PC-9 (cell line): ENCODE measurements around the gene TBX18. TPM values are rescaled to one million over a fixed set of nuclear protein-coding genes. Genes with fewer than 3 reads are reported as not detected.

ENCODE experiments used
- BruUV-seq: library from RNA; stranded (reverse); fragments of 400-500 nt; replicated peaks from 2 replicates; lab custom pipeline; 2021; lab: Mats Ljungman, UMichigan
- CTCF ChIA-PET: fragments of 300-600 bp; sonication (Branson Sonifier 250); formaldehyde crosslinking; loops from one replicate; lab custom pipeline; 2022; ENCODE audit warnings: antibody characterized with exemption; lab: Charles Lee
- POLR2A ChIA-PET: fragments of 300-600 bp; sonication (Branson Sonifier 250); formaldehyde crosslinking; loops from one replicate; lab custom pipeline; 2022; ENCODE audit warnings: antibody characterized with exemption; ENCODE audit not compliant: unreplicated experiment; lab: Charles Lee
- DNase-seq, 2 experiments: peaks; one replicate each; pipeline versions ENCODE4 v3.0.0 to v3.0.0-alpha.2; 2015 to 2022; ENCODE audit warnings: mixed read lengths in 1 of 2
- H2AFZ ChIP-seq: fragments of 200-600 bp; sonication (generic); 2 replicates; pipeline ENCODE4 v1.8.1; 2017; ENCODE audit warnings: antibody characterized with exemption
- H3F3A ChIP-seq: fragments of 200-600 bp; sonication (generic); 2 replicates; pipeline ENCODE4 v1.8.1; 2017; ENCODE audit warnings: antibody characterized with exemption, mild to moderate bottlenecking, low read depth; ENCODE audit not compliant: insufficient read depth
- H3K27ac ChIP-seq: fragments of 200-600 bp; sonication (generic); 2 replicates; pipeline ENCODE4 v1.6.1; 2016; ENCODE audit warnings: mixed run types
- H3K27me3 ChIP-seq: fragments of 200-600 bp; sonication (generic); 2 replicates; pipeline ENCODE4 v1.6.1; 2016; ENCODE audit warnings: low read depth, mixed run types; ENCODE audit not compliant: insufficient read depth
- H3K36me3 ChIP-seq: fragments of 200-600 bp; sonication (generic); 2 replicates; pipeline ENCODE4 v1.6.1; 2016; ENCODE audit warnings: low read depth, mixed run types
- H3K4me1 ChIP-seq: fragments of 200-600 bp; sonication (generic); replicated peaks from 2 replicates; pipeline ENCODE4 v1.6.1; 2016; ENCODE audit warnings: mixed run types; ENCODE audit not compliant: insufficient read depth
- H3K4me2 ChIP-seq: fragments of 200-600 bp; sonication (generic); 2 replicates; pipeline ENCODE4 v1.6.1; 2017; ENCODE audit warnings: mixed run types
- H3K4me3 ChIP-seq: fragments of 200-600 bp; sonication (generic); 2 replicates; pipeline ENCODE4 v1.6.1; 2016; ENCODE audit warnings: mixed run types
- H3K79me2 ChIP-seq: fragments of 200-600 bp; sonication (generic); 2 replicates; pipeline ENCODE4 v1.6.1; 2017; ENCODE audit warnings: low read depth, mixed run types
- H3K9me2 ChIP-seq: fragments of 200-600 bp; sonication (generic); 2 replicates; pipeline ENCODE4 v1.8.1; 2017; ENCODE audit warnings: mild to moderate bottlenecking; ENCODE audit not compliant: insufficient read depth
- H3K9me3 ChIP-seq: fragments of 200-600 bp; sonication (generic); 2 replicates; pipeline ENCODE4 v1.8.1; 2016; ENCODE audit warnings: low read depth; ENCODE audit not compliant: insufficient read depth
- H4K20me1 ChIP-seq: fragments of 200-600 bp; sonication (generic); 2 replicates; pipeline ENCODE4 v1.8.1; 2017; ENCODE audit not compliant: insufficient read depth
- EZH2 ChIP-seq: fragments of 200-600 bp; sonication (generic); IDR thresholded peaks from 2 replicates; pipeline ENCODE4 v1.8.0; 2017; ENCODE audit warnings: antibody characterized with exemption, low read depth
- intact Hi-C: fragments of 100-400 bp; cut with micrococcal nuclease; formaldehyde crosslinking; loops from one replicate; pipeline ENCODE4 v1.10.0; 2022; ENCODE audit not compliant: unreplicated experiment
- total RNA-seq: library from RNA; stranded (reverse); gene quantifications from 2 replicates; pipeline ENCODE4 v1.2.3, GENCODE V29; 2021
- TF ChIP-seq, protein P1 (sequence below): fragments of 200-600 bp; sonication (generic); conservative IDR thresholded peaks from 2 replicates; pipeline ENCODE4 v1.6.1; 2017; ENCODE audit warnings: mixed run types, antibody characterized with exemption, mild to moderate bottlenecking, moderate library complexity

The TBX18 gene
- total RNA-seq, 1 experiment from 2014 or later, result not detected

DNA sequence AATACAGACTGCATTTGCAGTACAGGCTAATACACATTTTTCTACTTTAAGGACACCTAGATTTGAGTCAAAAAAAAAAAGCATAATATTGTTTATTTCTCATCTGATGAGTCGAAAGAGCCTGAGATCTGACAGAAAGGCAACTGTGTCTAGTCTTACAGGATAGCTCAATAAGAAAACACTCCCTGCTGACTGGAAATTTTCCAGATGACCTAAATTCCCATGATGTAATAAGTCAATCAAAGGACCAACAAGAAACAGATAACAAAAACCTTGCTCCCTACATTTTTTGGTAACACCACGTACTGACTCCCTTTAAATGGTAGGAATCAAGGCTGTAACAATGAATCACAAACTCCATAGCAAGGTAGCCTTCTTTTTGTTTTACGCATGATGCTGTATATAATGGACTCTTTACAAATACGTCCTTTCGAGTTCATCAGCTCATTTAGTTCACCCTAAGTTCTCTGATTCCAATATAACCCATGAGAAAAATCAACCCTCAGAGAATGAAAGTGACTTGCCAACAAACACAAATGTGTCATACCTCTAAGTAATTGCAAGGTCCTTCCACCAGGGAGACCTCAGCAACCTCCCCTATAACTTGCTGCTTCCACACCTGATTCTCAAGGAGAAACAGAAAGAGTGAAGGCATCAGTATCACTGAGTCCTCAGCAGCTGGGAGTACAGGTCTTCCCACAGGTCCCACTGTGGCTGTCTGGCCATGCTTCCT lies 12.1 kb downstream of the TBX18 start:
- no peak for DNase-seq
- H3K79me2 ChIP-seq, result no peaks in the 10 kb centered on the region
- TF ChIP-seq, protein P1, sequence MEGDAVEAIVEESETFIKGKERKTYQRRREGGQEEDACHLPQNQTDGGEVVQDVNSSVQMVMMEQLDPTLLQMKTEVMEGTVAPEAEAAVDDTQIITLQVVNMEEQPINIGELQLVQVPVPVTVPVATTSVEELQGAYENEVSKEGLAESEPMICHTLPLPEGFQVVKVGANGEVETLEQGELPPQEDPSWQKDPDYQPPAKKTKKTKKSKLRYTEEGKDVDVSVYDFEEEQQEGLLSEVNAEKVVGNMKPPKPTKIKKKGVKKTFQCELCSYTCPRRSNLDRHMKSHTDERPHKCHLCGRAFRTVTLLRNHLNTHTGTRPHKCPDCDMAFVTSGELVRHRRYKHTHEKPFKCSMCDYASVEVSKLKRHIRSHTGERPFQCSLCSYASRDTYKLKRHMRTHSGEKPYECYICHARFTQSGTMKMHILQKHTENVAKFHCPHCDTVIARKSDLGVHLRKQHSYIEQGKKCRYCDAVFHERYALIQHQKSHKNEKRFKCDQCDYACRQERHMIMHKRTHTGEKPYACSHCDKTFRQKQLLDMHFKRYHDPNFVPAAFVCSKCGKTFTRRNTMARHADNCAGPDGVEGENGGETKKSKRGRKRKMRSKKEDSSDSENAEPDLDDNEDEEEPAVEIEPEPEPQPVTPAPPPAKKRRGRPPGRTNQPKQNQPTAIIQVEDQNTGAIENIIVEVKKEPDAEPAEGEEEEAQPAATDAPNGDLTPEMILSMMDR, result no peak
- TF ChIP-seq EZH2, result no peak
- H3K4me2 ChIP-seq, result no peak overlapping the region
- H3K4me3 ChIP-seq, result no peak overlapping the region
- no peaks in the 10 kb centered on the region for H4K20me1 ChIP-seq
- no peaks in the 10 kb centered on the region for H3K27me3 ChIP-seq
- POLR2A ChIA-PET, result interaction anchor here (0.7 kb wide), 1 partner anchor 400 kb away, joined by 7 read pairs; no protein-coding TSS in a partner anchor
- H3K9me3 ChIP-seq, result no peaks in the 10 kb centered on the region
- H3K9me2 ChIP-seq, result no peaks in the 10 kb centered on the region
- CTCF ChIA-PET, result no interaction called here
- no TSS peak for BruUV-seq
- H3K36me3 ChIP-seq, result no peaks in the 10 kb centered on the region
- no peaks in the 10 kb centered on the region for H3K4me1 ChIP-seq
- H3K27ac ChIP-seq, result no peak overlapping the region
- H2AFZ ChIP-seq, result no peak overlapping the region
- H3F3A ChIP-seq, result no peaks in the 10 kb centered on the region
- intact Hi-C loops, result no loop called here

DNA sequence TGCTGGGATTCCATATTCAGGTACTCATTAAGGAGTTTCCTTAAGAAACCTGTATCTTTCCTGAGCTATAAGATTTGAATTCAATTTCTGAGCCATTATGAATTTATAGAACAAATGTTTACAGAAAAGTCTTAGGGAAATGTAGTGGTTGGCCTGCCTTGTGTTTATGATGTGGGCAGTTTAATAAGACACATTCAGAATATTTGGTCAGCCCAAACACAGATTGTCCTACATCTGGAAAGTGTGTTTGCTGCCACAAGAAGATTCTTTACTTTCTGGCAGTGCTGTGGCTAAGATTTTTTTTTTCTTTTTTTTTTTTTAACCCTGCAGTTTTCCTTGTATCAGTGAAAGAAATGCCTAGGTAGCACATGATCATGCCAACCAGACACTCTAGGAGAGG lies 15.2 kb downstream of the TBX18 start:
- no peak overlapping the region for H2AFZ ChIP-seq
- no peak overlapping the region for H3K27ac ChIP-seq
- CTCF ChIA-PET, result interaction anchor here (0.7 kb wide), 1 partner anchor 193 kb away, joined by 3 read pairs; no protein-coding TSS in a partner anchor
- no TSS peak for BruUV-seq
- no peaks in the 10 kb centered on the region for H4K20me1 ChIP-seq
- H3K79me2 ChIP-seq, result no peaks in the 10 kb centered on the region
- POLR2A ChIA-PET, result no interaction called here
- no peak overlapping the region for H3K4me3 ChIP-seq
- H3K27me3 ChIP-seq, result no peaks in the 10 kb centered on the region
- no peak for DNase-seq
- no peaks in the 10 kb centered on the region for H3K9me2 ChIP-seq
- no peaks in the 10 kb centered on the region for H3K36me3 ChIP-seq
- H3F3A ChIP-seq, result no peaks in the 10 kb centered on the region
- TF ChIP-seq, protein P1, result no peak
- TF ChIP-seq EZH2, result no peak
- H3K4me1 ChIP-seq, result no peaks in the 10 kb centered on the region
- intact Hi-C loops, result loop anchor here (10.0 kb wide), 1 partner anchor 114 kb away; no protein-coding TSS in a partner anchor
- no peaks in the 10 kb centered on the region for H3K9me3 ChIP-seq
- no peak overlapping the region for H3K4me2 ChIP-seq

DNA sequence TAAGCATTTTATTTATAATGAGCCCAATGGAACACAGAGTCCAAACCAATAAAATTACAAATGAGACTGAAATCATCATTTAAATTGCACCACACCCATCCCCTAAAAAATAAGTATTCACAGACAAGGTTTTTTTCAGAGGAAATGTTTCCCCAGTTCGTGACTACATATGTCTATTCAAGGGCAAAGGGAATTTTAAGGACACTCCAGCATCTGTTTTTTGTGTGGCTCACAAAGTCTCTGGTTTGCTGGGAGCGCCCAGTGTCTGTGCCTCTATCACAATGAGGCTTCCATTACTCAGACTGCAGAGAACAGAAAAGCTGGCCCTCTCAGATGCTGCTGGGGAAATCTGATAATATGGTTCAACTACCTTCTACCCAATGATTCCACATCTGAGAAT lies 16.0 kb downstream of the TBX18 start:
- Histone ChIP-seq H3K36me3 (no peaks in the 10 kb centered on the region), H2AFZ (no peak overlapping the region), H3K9me2 (no peaks in the 10 kb centered on the region), H3K79me2 (no peaks in the 10 kb centered on the region), H3F3A (no peaks in the 10 kb centered on the region), H4K20me1 (no peaks in the 10 kb centered on the region), H3K27me3 (no peaks in the 10 kb centered on the region), H3K4me1 (no peaks in the 10 kb centered on the region), H3K4me3 (no peak overlapping the region), H3K27ac (no peak overlapping the region), H3K4me2 (no peak overlapping the region), H3K9me3 (no peaks in the 10 kb centered on the region)
- no peak for DNase-seq
- TF ChIP-seq, protein P1, result no peak
- no peak for TF ChIP-seq EZH2
- intact Hi-C loops, result loop anchor here (10.0 kb wide), 1 partner anchor 114 kb away; no protein-coding TSS in a partner anchor
- CTCF ChIA-PET, result no interaction called here
- no TSS peak for BruUV-seq
- POLR2A ChIA-PET, result no interaction called here
